Nucleus accumbens (tissue), 56 donors: ENCODE results near the gene TPPP3.
"Not testable (repeated sequence)": the region's sequence is repeated elsewhere in the genome, so short reads cannot be mapped to it uniquely, and the experiment has no call there.

Source experiments
- DNase-seq, 56 donors: peaks; one replicate each; lab custom pipeline; 2025; lab: John Stamatoyannopoulos, UW

TPPP3 gene

GRCh38 chr16:67392301-67393059, 818 bp downstream of the TPPP3 start:
- DNase-seq, result peak in 2 of 56 donors; percentile 25 to 48

GRCh38 chr16:67391424-67392300, 1.6 kb downstream of the TPPP3 start:
- peak; percentile 45 to 99 (median 92) for DNase-seq

- peak in 3 of 56 donors; percentile 33 to 82 (median 56) for DNase-seq
Observed at GRCh38 chr16:67390816-67391423, 2.4 kb downstream of the TPPP3 start.

- peak in 43 of 56 donors; percentile 17 to 76 (median 50) for DNase-seq
Observed at GRCh38 chr16:67389911-67390815, 3.1 kb downstream of the TPPP3 start.

GRCh38 chr16:67388591-67388990, 4.7 kb downstream of the TPPP3 start:
- DNase-seq, result no peak

GRCh38 chr16:67388191-67388590, 5.1 kb downstream of the TPPP3 start:
- DNase-seq, result no peak

- DNase-seq, result no peak
Observed at GRCh38 chr16:67387479-67388079, 5.7 kb downstream of the TPPP3 start.

- no peak for DNase-seq
Observed at GRCh38 chr16:67386861-67387455, 6.3 kb downstream of the TPPP3 start.

GRCh38 chr16:67384778-67385510, 8.4 kb downstream of the TPPP3 start:
- no peak for DNase-seq

GRCh38 chr16:67383284-67383683, 10.0 kb downstream of the TPPP3 start:
- no peak for DNase-seq

GRCh38 chr16:67378642-67379041, 14.7 kb downstream of the TPPP3 start:
- DNase-seq, result no peak

- DNase-seq, result not testable (repeated sequence)
Observed at GRCh38 chr16:67376012-67376411, 17.3 kb downstream of the TPPP3 start.

GRCh38 chr16:67372664-67373063, 20.6 kb downstream of the TPPP3 start:
- DNase-seq, result peak in 1 of 56 donors; percentile 8

GRCh38 chr16:67370661-67371060, 22.6 kb downstream of the TPPP3 start:
- no peak for DNase-seq

- DNase-seq, result no peak
Observed at GRCh38 chr16:67364600-67365235, 28.6 kb downstream of the TPPP3 start.

GRCh38 chr16:67361038-67361437, 32.3 kb downstream of the TPPP3 start:
- DNase-seq, result no peak

- DNase-seq, result not testable (repeated sequence)
Observed at GRCh38 chr16:67359540-67360269, 33.6 kb downstream of the TPPP3 start.
